MCF 10A (cell line): Measurements from ENCODE around the gene COL4A6. TPM values are rescaled to one million over a fixed set of nuclear protein-coding genes. Genes with fewer than 3 reads are reported as not detected.

ENCODE experiments used
- BruUV-seq: library from RNA; stranded (reverse); fragments of 400-500 nt; replicated peaks from 2 replicates; lab custom pipeline; 2021; lab: Mats Ljungman, UMichigan
- CTCF ChIA-PET: fragments of 300-600 bp; sonication (Branson Sonifier 250); formaldehyde crosslinking; extraction: SDS; loops from one replicate; lab custom pipeline; 2021; ENCODE audit warnings: antibody characterized with exemption, inconsistent platforms; lab: Yijun Ruan, JAX
- POLR2A ChIA-PET: fragments of 300-600, 350-650 bp; sonication (Branson Sonifier 250); formaldehyde crosslinking; extraction: SDS; loops from one replicate; lab custom pipeline; 2020; ENCODE audit warnings: antibody characterized with exemption, inconsistent platforms; lab: Yijun Ruan, JAX
- DNase-seq: peaks from one replicate; pipeline ENCODE4 v3.0.0-alpha.2; 2018; ENCODE audit not compliant: unreplicated experiment
- H3K27ac Mint-ChIP-seq: one replicate; pipeline ENCODE4 v1.8.0; 2022; ENCODE audit warnings: mild to moderate bottlenecking, low read depth, mixed read lengths; ENCODE audit not compliant: unreplicated experiment
- H3K27me3 Mint-ChIP-seq: one replicate; pipeline ENCODE4 v1.8.0; 2022; ENCODE audit warnings: mixed read lengths; ENCODE audit not compliant: insufficient read depth, unreplicated experiment
- H3K36me3 Mint-ChIP-seq: one replicate; pipeline ENCODE4 v1.8.0; 2022; ENCODE audit warnings: mild to moderate bottlenecking, moderate library complexity, mixed read lengths; ENCODE audit not compliant: insufficient read depth, unreplicated experiment
- H3K4me1 Mint-ChIP-seq: one replicate; pipeline ENCODE4 v1.8.0; 2022; ENCODE audit warnings: mixed read lengths; ENCODE audit not compliant: insufficient read depth, unreplicated experiment
- H3K4me3 Mint-ChIP-seq: one replicate; pipeline ENCODE4 v1.8.0; 2022; ENCODE audit warnings: mild to moderate bottlenecking, moderate library complexity, mixed read lengths; ENCODE audit not compliant: unreplicated experiment
- H3K9me3 Mint-ChIP-seq: one replicate; pipeline ENCODE4 v1.8.0; 2022; ENCODE audit warnings: mixed read lengths; ENCODE audit not compliant: unreplicated experiment
- CTCF ChIP-seq: fragments of 200-600 bp; IDR thresholded peaks from one replicate; pipeline ENCODE4 v1.8.0; 2022; ENCODE audit warnings: antibody characterized with exemption, mild to moderate bottlenecking; ENCODE audit not compliant: unreplicated experiment
- intact Hi-C: fragments of 100-400 bp; cut with micrococcal nuclease; formaldehyde crosslinking; loops from 2 replicates; pipeline ENCODE4 v1.14.1; 2022
- total RNA-seq: library from RNA; stranded (reverse); gene quantifications from 2 replicates; pipeline ENCODE4 v1.2.3, GENCODE V29; 2022

COL4A6 gene
- total RNA-seq, 1 experiment from 2014 or later, result 58.3 TPM

DNA sequence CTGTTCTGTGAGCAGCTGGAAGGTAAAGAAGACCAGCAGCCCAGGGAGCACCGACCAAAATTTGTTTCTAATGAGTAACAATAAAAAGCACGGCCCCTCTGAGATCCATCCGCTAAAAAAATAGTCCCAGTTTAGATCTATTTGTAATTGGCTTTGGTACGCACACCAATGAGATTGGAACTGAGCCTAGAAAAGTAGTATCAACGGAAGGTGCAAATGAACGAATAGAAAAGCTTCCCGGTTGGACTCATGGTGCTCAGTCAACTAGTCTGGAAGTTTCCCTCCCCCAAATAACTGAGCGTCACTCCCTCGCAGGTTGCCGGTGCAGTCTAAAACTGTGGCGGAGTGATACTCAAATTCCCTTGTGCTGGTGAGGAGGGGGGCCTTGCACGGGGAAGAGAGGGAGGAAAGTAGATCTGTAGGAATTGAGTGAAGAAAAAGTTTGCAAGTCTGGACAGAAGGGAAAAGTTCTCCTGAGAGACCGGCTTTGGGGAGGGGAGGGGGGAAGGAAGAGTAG is 1.3 kb upstream of the COL4A6 start, which contains the start of gene COL4A5:
Gene COL4A5, plus strand, starts transcription at position 413 of the 517 bp plus-strand sequence. CDS start 288 bp downstream, outside the sequence.
- ChIA-PET CTCF (interaction anchor here (0.6 to 0.7 kb wide), 2 partner anchors 42 to 196 kb away, joined by 3 read pairs; no protein-coding TSS in a partner anchor), POLR2A (interaction anchor here (0.5 to 7.7 kb wide), 38 partner anchors 8 to 1657 kb away, joined by 3 to 152 read pairs (median 4); partner anchors contain the start of genes ATG4A and PSMD10)
- peak; percentile 90 for DNase-seq
- TF ChIP-seq CTCF, result no peak
- intact Hi-C loops, result loop anchor here (2.0 kb wide), 1 partner anchor 41 kb away; no protein-coding TSS in a partner anchor
- Mint-ChIP-seq H3K4me1 (no peaks in the 10 kb centered on the region), H3K27ac (peak within 1 kb of the TSS; percentile 91), H3K9me3 (no peaks in the 10 kb centered on the region), H3K27me3 (peaks cover 40% of the 10 kb centered on the region), H3K36me3 (no peaks in the 10 kb centered on the region), H3K4me3 (peak within 1 kb of the TSS; percentile 88)
- no TSS peak for BruUV-seq

- intact Hi-C loops, result loop anchor here (1.0 to 2.0 kb wide), 2 partner anchors 39 to 124 kb away; no protein-coding TSS in a partner anchor
- POLR2A ChIA-PET, result interaction anchor here (0.6 to 7.7 kb wide), 17 partner anchors 10 to 216 kb away, joined by 3 to 152 read pairs (median 4); no protein-coding TSS in a partner anchor
- peak overlapping the region; percentile 68 for H3K27ac Mint-ChIP-seq
Observed at GRCh38 chrX:108437349-108438109, 693 bp downstream of the COL4A6 start.

DNA sequence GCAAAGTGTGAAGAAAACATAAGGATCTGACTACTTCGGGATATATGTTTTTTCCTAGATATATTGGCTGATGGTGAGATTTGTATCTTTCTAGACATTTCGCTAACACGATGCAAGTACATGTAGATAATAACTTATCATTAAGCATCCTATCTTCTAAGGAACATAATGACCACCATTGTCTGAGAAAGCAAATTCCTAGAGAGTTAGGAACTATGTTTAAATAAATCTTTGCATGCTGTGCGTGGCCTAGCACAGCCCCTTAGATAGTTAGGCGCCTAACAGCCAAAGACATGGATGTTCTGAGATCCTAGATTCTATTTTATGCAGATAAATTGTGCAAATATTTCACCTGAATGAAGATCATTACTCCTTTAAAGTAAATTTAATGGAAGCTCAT is 3.0 kb downstream of the COL4A6 start:
- TF ChIP-seq CTCF, result no peak
- H3K9me3 Mint-ChIP-seq, result no peaks in the 10 kb centered on the region
- BruUV-seq, result no TSS peak
- H3K27me3 Mint-ChIP-seq, result peaks cover 67% of the 10 kb centered on the region
- H3K4me1 Mint-ChIP-seq, result peaks cover 3% of the 10 kb centered on the region
- H3K36me3 Mint-ChIP-seq, result peaks cover 7% of the 10 kb centered on the region
- intact Hi-C loops, result no loop called here
- no peak for DNase-seq
- ChIA-PET POLR2A (interaction anchor here (0.7 to 4.4 kb wide), 6 partner anchors 24 to 124 kb away, joined by 3 to 26 read pairs (median 4); no protein-coding TSS in a partner anchor), CTCF (interaction anchor here (0.6 to 0.9 kb wide), 2 partner anchors 211 to 235 kb away, joined by 3 to 4 read pairs; no protein-coding TSS in a partner anchor)
- H3K27ac Mint-ChIP-seq, result no peak overlapping the region
- H3K4me3 Mint-ChIP-seq, result no peak overlapping the region

More at GRCh38 chrX:108437349-108438109, 693 bp downstream of the COL4A6 start:
- Mint-ChIP-seq H3K36me3 (no peaks in the 10 kb centered on the region), H3K4me1 (peaks cover 3% of the 10 kb centered on the region), H3K4me3 (peak overlapping the region; percentile 88), H3K9me3 (no peaks in the 10 kb centered on the region), H3K27me3 (peaks cover 54% of the 10 kb centered on the region)
- no peak for TF ChIP-seq CTCF
- no peak for DNase-seq
- CTCF ChIA-PET, result interaction anchor here (0.6 kb wide), 1 partner anchor 86 kb away, joined by 3 read pairs; no protein-coding TSS in a partner anchor
- no TSS peak for BruUV-seq

DNA sequence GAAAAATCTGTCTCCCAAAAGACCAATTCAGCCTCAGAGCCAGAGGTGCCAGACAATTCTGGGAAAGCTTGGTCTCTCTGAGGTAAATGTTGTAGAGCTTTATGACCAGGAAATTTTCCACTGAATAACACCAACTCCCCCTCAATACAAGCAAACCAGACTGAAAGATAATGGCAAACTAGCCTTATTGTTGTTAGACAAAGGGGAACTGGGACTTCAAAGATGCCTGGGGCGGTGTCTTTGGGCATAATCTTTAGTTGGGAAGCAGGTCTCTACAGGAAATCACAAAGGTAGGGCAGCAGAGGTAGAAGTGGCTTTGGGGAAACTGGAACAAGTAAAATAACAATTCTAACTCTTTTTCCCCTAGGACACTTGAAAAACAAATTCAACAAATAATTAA is 12.0 kb downstream of the COL4A6 start:
- intact Hi-C loops, result no loop called here
- POLR2A ChIA-PET, result interaction anchor here (0.6 kb wide), 1 partner anchor 14 kb away, joined by 3 read pairs; no protein-coding TSS in a partner anchor
- Mint-ChIP-seq H3K27me3 (peaks cover 97% of the 10 kb centered on the region), H3K36me3 (peaks cover 19% of the 10 kb centered on the region), H3K4me3 (no peak overlapping the region), H3K9me3 (no peaks in the 10 kb centered on the region), H3K4me1 (no peaks in the 10 kb centered on the region), H3K27ac (no peak overlapping the region)
- no TSS peak for BruUV-seq
- no peak for DNase-seq
- no peak for TF ChIP-seq CTCF
- CTCF ChIA-PET, result no interaction called here
